K562 (cell line): ENCODE data around the gene TEAD3. TPM values are rescaled to one million over a fixed set of nuclear protein-coding genes. Genes with fewer than 3 reads are reported as not detected.

ENCODE experiments used
- ATAC-seq: fragments of 200-7000 bp; cut with Tn5 transposase; 3 replicates; pipeline ENCODE4 v1.9.1; 2020; ENCODE audit warnings: moderate library complexity
- BruUV-seq: library from RNA; stranded (reverse); fragments of 400-500 nt; replicated peaks from 2 replicates; lab custom pipeline; 2021; lab: Mats Ljungman, UMichigan
- CTCF ChIA-PET: fragments of 300-600 bp; formaldehyde crosslinking; extraction: SDS; loops from one replicate; lab custom pipeline; 2021; ENCODE audit warnings: low intra/inter-chr PET ratio; lab: Yijun Ruan, JAX
- POLR2A ChIA-PET: fragments of 300-600, 350-650 bp; sonication (Branson Sonifier 250); formaldehyde crosslinking; extraction: SDS; loops from one replicate; lab custom pipeline; 2021; ENCODE audit warnings: antibody characterized with exemption, inconsistent platforms; lab: Yijun Ruan, JAX
- DNase-seq, 4 experiments: peaks; one replicate each; pipeline versions ENCODE4 v3.0.0 to v3.0.0-alpha.2; 2011 to 2018; ENCODE audit warnings: low spot score in 3 of 4, mixed read lengths in 3 of 4; ENCODE audit errors: extremely low read depth in 1 of 4
- FAIRE-seq: peaks from 2 replicates; lab custom pipeline; 2011; peaks lifted over from hg19 to GRCh38; lab: Jason Lieb, UNC
- H2AFZ ChIP-seq: 2 replicates; pipeline ENCODE4 v1.6.0; 2011; ENCODE audit warnings: low read depth, low read length, control low read depth, inconsistent platforms
- H3K27ac ChIP-seq: fragments of 200-600 bp; 3 replicates; pipeline ENCODE4 v1.8.0; 2011; ENCODE audit warnings: low read depth, mild to moderate bottlenecking, control low read depth, inconsistent platforms, low read length, moderate library complexity, mixed read lengths; ENCODE audit errors: extremely low read depth
- H3K27me3 ChIP-seq, 2 experiments: fragments of 300-600 bp in 1 of 2; 2 replicates in 1 of 2; 3 replicates in 1 of 2; pipeline versions ENCODE4 v1.6.0 to v1.8.0; 2011; ENCODE audit warnings: inconsistent platforms in 2 of 2, low read length in 2 of 2, mild to moderate bottlenecking in 1 of 2, mixed read lengths in 1 of 2, moderate library complexity in 1 of 2; ENCODE audit not compliant: control insufficient read depth in 2 of 2, insufficient read depth in 2 of 2
- H3K36me3 ChIP-seq: fragments of 300-600 bp; 3 replicates; pipeline ENCODE4 v1.8.0; 2011; ENCODE audit warnings: mild to moderate bottlenecking, low read length, inconsistent platforms; ENCODE audit not compliant: control insufficient read depth, insufficient read depth
- H3K4me1 ChIP-seq, 2 experiments: fragments of 200-600 bp in 1 of 2; replicated peaks in 1 of 2; 2 replicates in 1 of 2; 3 replicates in 1 of 2; pipeline versions ENCODE4 v1.5.1 to v1.8.0; 2011; ENCODE audit warnings: inconsistent platforms in 2 of 2, low read length in 2 of 2, mild to moderate bottlenecking in 1 of 2, mixed read lengths in 1 of 2, moderate library complexity in 1 of 2; ENCODE audit not compliant: control insufficient read depth in 2 of 2, insufficient read depth in 2 of 2
- H3K4me2 ChIP-seq: 2 replicates; pipeline ENCODE4 v1.6.1; 2011; ENCODE audit warnings: low read length, control low read depth, inconsistent platforms, mixed read lengths; ENCODE audit not compliant: insufficient read depth
- H3K4me3 ChIP-seq: fragments of 200-600 bp; sonication (generic), shearing (Covaris generic); 2 replicates; pipeline ENCODE4 v1.5.1; 2016; ENCODE audit warnings: control low read depth, inconsistent platforms
- H3K79me2 ChIP-seq: fragments of 200-600 bp; 3 replicates; pipeline ENCODE4 v1.8.0; 2011; ENCODE audit warnings: low read length, inconsistent platforms; ENCODE audit not compliant: control insufficient read depth, insufficient read depth
- H3K9ac ChIP-seq, 2 experiments: 2 replicates each; pipeline versions ENCODE4 v1.6.0 to v1.6.1; 2011; ENCODE audit warnings: low read depth in 2 of 2, low read length in 2 of 2, control low read depth in 1 of 2, inconsistent platforms in 1 of 2, mild to moderate bottlenecking in 1 of 2, mixed read lengths in 1 of 2; ENCODE audit not compliant: insufficient read depth in 1 of 2
- H3K9me1 ChIP-seq: one replicate; pipeline ENCODE4 v1.6.0; 2011; ENCODE audit warnings: inconsistent platforms, mild to moderate bottlenecking, low read length, moderate library complexity; ENCODE audit not compliant: control insufficient read depth, insufficient read depth
- H3K9me3 ChIP-seq: replicated peaks from 2 replicates; pipeline ENCODE4 v1.5.1; 2011; ENCODE audit warnings: low read depth, low read length, inconsistent platforms; ENCODE audit not compliant: control insufficient read depth, insufficient read depth
- H4K20me1 ChIP-seq: replicated peaks from 2 replicates; pipeline ENCODE4 v1.6.1; 2011; ENCODE audit warnings: low read length, inconsistent platforms, mixed read lengths; ENCODE audit not compliant: control insufficient read depth, insufficient read depth
- ESRRB ChIP-seq: fragments of 250-450 bp; sonication (Bioruptor Pico); IDR thresholded peaks from 2 replicates; pipeline ENCODE4 v1.5.0; 2020; ENCODE audit warnings: mild to moderate bottlenecking, moderate library complexity, borderline replicate concordance
- FOXA3 ChIP-seq, 2 experiments: fragments of 450-650 bp in 1 of 2; sonication (generic) in 1 of 2; formaldehyde crosslinking; IDR thresholded peaks in 1 of 2; conservative IDR thresholded peaks in 1 of 2; 2 replicates each; pipeline versions ENCODE4 v1.4.0 to v1.8.0; 2020 to 2022; ENCODE audit warnings: mild to moderate bottlenecking in 2 of 2, missing genetic modification reagents in 1 of 2
- FUS ChIP-seq: fragments of 200-400 bp; formaldehyde crosslinking; optimal IDR thresholded peaks from 2 replicates; pipeline ENCODE3; 2017; ENCODE audit warnings: low read depth, low read length
- HDAC1 ChIP-seq, 2 experiments: fragments of 450-650 bp; IDR thresholded peaks; 2 replicates each; pipeline ENCODE4 v1.6.1; 2016 to 2017; ENCODE audit warnings: inconsistent platforms in 1 of 2, mild to moderate bottlenecking in 1 of 2, moderate library complexity in 1 of 2
- NBN ChIP-seq: fragments of 450-650 bp; IDR thresholded peaks from 2 replicates; pipeline ENCODE4 v1.6.1; 2016; ENCODE audit warnings: low read depth, mild to moderate bottlenecking
- POLR2G ChIP-seq: fragments of 200-400 bp; formaldehyde crosslinking; IDR thresholded peaks from 2 replicates; pipeline ENCODE4 v1.6.1; 2017; ENCODE audit warnings: low read depth, mild to moderate bottlenecking, antibody characterized with exemption, low read length, moderate library complexity
- PYGO2 ChIP-seq: fragments of 450-650 bp; IDR thresholded peaks from 2 replicates; pipeline ENCODE4 v1.6.1; 2016; ENCODE audit warnings: mild to moderate bottlenecking, missing genetic modification characterization, moderate library complexity, missing compliant biosample characterization
- RBM22 ChIP-seq: fragments of 200-400 bp; formaldehyde crosslinking; IDR thresholded peaks from 2 replicates; pipeline ENCODE4 v1.6.1; 2018; ENCODE audit warnings: low read length, low read depth; ENCODE audit not compliant: poor library complexity, severe bottlenecking
- TBP ChIP-seq: optimal IDR thresholded peaks from 2 replicates; pipeline ENCODE3; 2011; ENCODE audit warnings: low read depth, low read length, improper control_type of control experiment
- ZNF76 ChIP-seq: fragments of 250-450 bp; sonication (Bioruptor Pico); IDR thresholded peaks from 2 replicates; pipeline ENCODE4 v1.4.0; 2020; ENCODE audit warnings: mild to moderate bottlenecking, moderate library complexity, borderline replicate concordance
- WGBS: fragments of 100-300 bp; shearing (Covaris generic); methylation state at CpG from one replicate; pipeline ENCODE4 v1.1.6; 2016; ENCODE audit warnings: low coverage, mixed read lengths; ENCODE audit not compliant: insufficient coverage; ENCODE audit errors: missing lambda C conversion rate; 5-methylcytosine and 5-hydroxymethylcytosine counted together
- in situ Hi-C: fragments of 300-500 bp; cut with MboI; formaldehyde crosslinking; loops from 4 replicates; pipeline ENCODE4 v1.15.0; 2018; ENCODE audit warnings: inconsistent platforms, mixed read lengths
- intact Hi-C: fragments of 100-400 bp; cut with micrococcal nuclease; formaldehyde crosslinking; loops from 2 replicates; pipeline ENCODE4 v1.14.2; 2022
- polyA plus RNA-seq, 8 experiments: library from polyadenylated mRNA; depleted of rRNA in 4 of 8; stranded (reverse) in 5 of 8; unstranded in 3 of 8; fragments of >200 nt; fragmentation: Nextera tagmentation in 2 of 8; fragmentation: Illumina TruSeq in 1 of 8; extraction: Ambion mirVana in 2 of 8; extraction: Trizol in 1 of 8; gene quantifications; 2 replicates each; pipeline versions ENCODE4 v1.2.1 to v1.2.3, GENCODE V29; 2011 to 2014; ENCODE audit warnings: inconsistent platforms in 1 of 8, missing spikeins in 1 of 8
- total RNA-seq, 7 experiments: library from RNA; depleted of rRNA in 6 of 7; stranded (reverse); fragments of >200 nt in 6 of 7; fragmentation: Illumina TruSeq in 2 of 7; extraction: Trizol in 2 of 7; gene quantifications; 2 replicates each; pipeline versions ENCODE4 v1.2.1 to v1.2.3, GENCODE V29; 2011 to 2021; ENCODE audit warnings: low replicate concordance in 1 of 7

The TEAD3 gene
- total and polyA plus RNA-seq, 9 of the 15 experiments (the other 6 are each of a cell fraction or from before 2014, with no cell fraction given), result 0.63 to 13.2 (median 3.3) TPM

GRCh38 chr6:35427851-35428321, 69.0 kb downstream of the TEAD3 start (continued):
- TF ChIP-seq ZNF76 (CRISPR knock-in tag) (no peak), HDAC1 (IDR thresholded peaks at IDR 0.05) (no peak), FUS (no peak), TBP (no peak), ESRRB (CRISPR knock-in tag) (no peak), FOXA3 (CRISPR knock-in tag; conservative IDR thresholded peaks at IDR 0.05 in 1 of 2, IDR thresholded peaks at IDR 0.05 in 1 of 2) (no peak)

DNA sequence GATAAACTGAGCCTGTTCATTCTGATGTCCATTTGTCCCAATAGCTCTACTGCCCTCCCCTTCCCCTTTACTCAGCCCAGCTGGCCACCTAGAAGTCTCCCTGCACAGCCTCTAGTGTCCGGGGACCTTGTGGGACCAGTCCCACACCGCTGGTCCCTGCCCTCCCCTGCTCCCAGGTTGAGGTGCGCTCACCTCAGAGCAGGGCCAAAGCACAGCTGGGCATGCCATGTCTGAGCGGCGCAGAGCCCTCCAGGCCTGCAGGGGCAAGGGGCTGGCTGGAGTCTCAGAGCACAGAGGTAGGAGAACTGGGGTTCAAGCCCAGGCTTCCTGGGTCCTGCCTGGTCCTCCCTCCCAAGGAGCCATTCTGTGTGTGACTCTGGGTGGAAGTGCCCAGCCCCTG, 69.4 kb downstream of the TEAD3 start:
- ATAC-seq (peak; percentile 26; the same call in 2 of the 3 replicates), DNase-seq (no peak), FAIRE-seq (no peak)
- peaks cover 16% of the 10 kb centered on the region; the same call in 1 of the 2 replicates for H3K9me3 ChIP-seq
- ChIA-PET POLR2A (interaction anchor here (0.5 to 1.3 kb wide), 6 partner anchors 8 to 85 kb away, joined by 3 to 6 read pairs (median 3); partner anchors contain the start of genes FANCE and PPARD), CTCF (no interaction called here)
- H4K20me1 ChIP-seq, result no peaks in the 10 kb centered on the region
- H3K4me1 ChIP-seq, result peaks cover 0 to 11% of the 10 kb centered on the region in 2 experiments; a peak in 2 of 5 replicates
- peaks cover 5% of the 10 kb centered on the region; the same call in 1 of the 3 replicates for H3K36me3 ChIP-seq
- H3K27ac ChIP-seq, result no peak overlapping the region
- no peaks in the 10 kb centered on the region for H3K9me1 ChIP-seq
- peaks cover 0 to 3% of the 10 kb centered on the region in 2 experiments; a peak in 1 of 5 replicates for H3K27me3 ChIP-seq
- no peak overlapping the region for H3K9ac ChIP-seq
- H3K4me3 ChIP-seq, result no peak overlapping the region
- no peak overlapping the region for H2AFZ ChIP-seq
- H3K4me2 ChIP-seq, result no peak overlapping the region
- TF ChIP-seq POLR2G (peak; percentile 66; the same call in 1 of the 2 replicates), PYGO2 (no peak), RBM22 (peak; percentile 63), NBN (no peak)
- no TSS peak for BruUV-seq
- intact Hi-C loops, result no loop called here
- WGBS, result 67% methylated on average over 5 of the region's 5 CpGs
- no peaks in the 10 kb centered on the region for H3K79me2 ChIP-seq
- in situ Hi-C loops, result no loop called here
